ENCODE results near the gene MS4A4A.

DNA sequence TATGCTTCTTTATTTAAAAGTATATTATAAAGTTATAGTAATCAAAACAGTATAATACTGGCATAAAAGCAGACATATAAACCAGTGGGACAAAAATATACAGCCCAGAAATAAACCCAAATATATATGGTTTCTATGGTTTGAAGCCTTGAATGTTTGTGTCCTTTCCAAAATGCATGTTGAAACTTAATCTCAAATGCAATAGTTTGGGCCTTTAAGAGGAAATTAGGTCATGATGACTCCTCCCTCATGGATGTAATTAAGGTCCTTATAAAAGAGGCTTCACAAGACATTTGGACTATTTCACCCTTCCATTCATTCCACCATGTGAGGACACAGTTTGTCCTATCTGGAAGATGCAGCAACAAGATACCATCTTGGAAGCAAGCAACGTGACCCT is 46.5 kb downstream of the MS4A4A start, which contains the start of gene MS4A6E:
- TF ChIP-seq, protein P1, sequence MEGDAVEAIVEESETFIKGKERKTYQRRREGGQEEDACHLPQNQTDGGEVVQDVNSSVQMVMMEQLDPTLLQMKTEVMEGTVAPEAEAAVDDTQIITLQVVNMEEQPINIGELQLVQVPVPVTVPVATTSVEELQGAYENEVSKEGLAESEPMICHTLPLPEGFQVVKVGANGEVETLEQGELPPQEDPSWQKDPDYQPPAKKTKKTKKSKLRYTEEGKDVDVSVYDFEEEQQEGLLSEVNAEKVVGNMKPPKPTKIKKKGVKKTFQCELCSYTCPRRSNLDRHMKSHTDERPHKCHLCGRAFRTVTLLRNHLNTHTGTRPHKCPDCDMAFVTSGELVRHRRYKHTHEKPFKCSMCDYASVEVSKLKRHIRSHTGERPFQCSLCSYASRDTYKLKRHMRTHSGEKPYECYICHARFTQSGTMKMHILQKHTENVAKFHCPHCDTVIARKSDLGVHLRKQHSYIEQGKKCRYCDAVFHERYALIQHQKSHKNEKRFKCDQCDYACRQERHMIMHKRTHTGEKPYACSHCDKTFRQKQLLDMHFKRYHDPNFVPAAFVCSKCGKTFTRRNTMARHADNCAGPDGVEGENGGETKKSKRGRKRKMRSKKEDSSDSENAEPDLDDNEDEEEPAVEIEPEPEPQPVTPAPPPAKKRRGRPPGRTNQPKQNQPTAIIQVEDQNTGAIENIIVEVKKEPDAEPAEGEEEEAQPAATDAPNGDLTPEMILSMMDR (IDR thresholded peaks at IDR 0.05) = no peak
- TF ChIP-seq POLR2A (IDR thresholded peaks at IDR 0.05; ENCODE audit: low read depth) = no peak

Data from esophagus muscularis mucosa (tissue), 3 donors.